GM12878 (cell line): Measurements from ENCODE around the gene NSG1. TPM values are rescaled to one million over a fixed set of nuclear protein-coding genes. Genes with fewer than 3 reads are reported as not detected.

Source experiments
- ATAC-seq: fragments of 200-7000 bp; cut with Tn5 transposase; 3 replicates; pipeline ENCODE4 v1.9.1; 2020; ENCODE audit warnings: mild to moderate bottlenecking, moderate library complexity
- BruUV-seq: library from RNA; stranded (reverse); fragments of 400-500 nt; replicated peaks from 2 replicates; lab custom pipeline; 2021; lab: Mats Ljungman, UMichigan
- CTCF ChIA-PET: fragments of 300-600 bp; sonication (Branson Sonifier 250); formaldehyde crosslinking; extraction: SDS; loops from one replicate; lab custom pipeline; 2021; ENCODE audit warnings: inconsistent platforms; lab: Yijun Ruan, JAX
- POLR2A ChIA-PET: fragments of 350-600 bp; formaldehyde crosslinking; extraction: SDS; loops from one replicate; lab custom pipeline; 2021; ENCODE audit warnings: inconsistent platforms; lab: Charles Lee
- RAD21 ChIA-PET: fragments of 300-600 bp; sonication (Branson Sonifier 250); formaldehyde crosslinking; loops from one replicate; lab custom pipeline; 2023; ENCODE audit warnings: antibody characterized with exemption; ENCODE audit not compliant: unreplicated experiment; lab: Charles Lee
- SMC1A ChIA-PET: fragments of 300-600 bp; sonication (Branson Sonifier 250); formaldehyde crosslinking; loops from one replicate; lab custom pipeline; 2023; ENCODE audit not compliant: unreplicated experiment, uncharacterized antibody; lab: Charles Lee
- DNase-seq: peaks from one replicate; pipeline ENCODE4 v3.0.0-alpha.2; 2011; ENCODE audit warnings: low read depth, low spot score
- FAIRE-seq: peaks from 3 replicates; lab custom pipeline; 2011; peaks lifted over from hg19 to GRCh38; lab: Jason Lieb, UNC
- H2AFZ ChIP-seq: 2 replicates; pipeline ENCODE4 v1.6.0; 2011; ENCODE audit warnings: low read depth, low read length, control low read depth; ENCODE audit not compliant: control insufficient read depth
- H3K27ac ChIP-seq: 2 replicates; pipeline ENCODE4 v1.5.1; 2011; ENCODE audit warnings: control low read depth; ENCODE audit not compliant: control insufficient read depth, insufficient read depth
- H3K27me3 ChIP-seq, 2 experiments: replicated peaks in 1 of 2; 2 replicates each; pipeline versions ENCODE4 v1.6.0 to v1.6.1; 2011; ENCODE audit warnings: low read length in 1 of 2; ENCODE audit not compliant: control insufficient read depth in 2 of 2, insufficient read depth in 2 of 2
- H3K36me3 ChIP-seq, 2 experiments: 2 replicates each; pipeline ENCODE4 v1.5.1; 2011; ENCODE audit warnings: low read length in 1 of 2; ENCODE audit not compliant: control insufficient read depth in 2 of 2, insufficient read depth in 2 of 2
- H3K4me1 ChIP-seq: 2 replicates; pipeline ENCODE4 v1.6.1; 2011; ENCODE audit warnings: mild to moderate bottlenecking, low read length, moderate library complexity, mixed read lengths; ENCODE audit not compliant: control insufficient read depth, insufficient read depth
- H3K4me2 ChIP-seq: 2 replicates; pipeline ENCODE4 v1.6.0; 2011; ENCODE audit warnings: control low read depth; ENCODE audit not compliant: control insufficient read depth, insufficient read depth
- H3K4me3 ChIP-seq: fragments of 200-600 bp; sonication (generic); 2 replicates; pipeline ENCODE4 v1.5.1; 2016
- H3K79me2 ChIP-seq: 2 replicates; pipeline ENCODE4 v1.6.0; 2011; ENCODE audit warnings: low read length; ENCODE audit not compliant: control insufficient read depth, insufficient read depth
- H3K9ac ChIP-seq: 2 replicates; pipeline ENCODE4 v1.8.0; 2011; ENCODE audit warnings: low read length, control low read depth, mixed read lengths; ENCODE audit not compliant: control insufficient read depth, insufficient read depth
- H3K9me3 ChIP-seq: replicated peaks from 3 replicates; pipeline ENCODE4 v1.5.1; 2011; ENCODE audit warnings: mild to moderate bottlenecking, low read length; ENCODE audit not compliant: control insufficient read depth, insufficient read depth
- H4K20me1 ChIP-seq: 2 replicates; pipeline ENCODE4 v1.6.0; 2011; ENCODE audit not compliant: control insufficient read depth, insufficient read depth
- BMI1 ChIP-seq: fragments of 450-650 bp; IDR thresholded peaks from 2 replicates; pipeline ENCODE4 v1.6.1; 2016; ENCODE audit warnings: mild to moderate bottlenecking, moderate library complexity, borderline replicate concordance
- ESRRA ChIP-seq: IDR thresholded peaks from 2 replicates; pipeline ENCODE4 v1.6.1; 2012; ENCODE audit warnings: mild to moderate bottlenecking, low read length, improper control_type of control experiment
- HDAC2 ChIP-seq: fragments of 200-600 bp; sonication (generic); IDR thresholded peaks from 2 replicates; pipeline ENCODE4 v1.6.1; 2017
- IKZF2 ChIP-seq, 2 experiments: fragments of 450-650 bp; IDR thresholded peaks; 2 replicates each; pipeline ENCODE4 v1.6.1; 2017; ENCODE audit warnings: mild to moderate bottlenecking in 2 of 2, moderate library complexity in 2 of 2
- LARP7 ChIP-seq: fragments of 450-650 bp; IDR thresholded peaks from 2 replicates; pipeline ENCODE4 v1.6.1; 2017; ENCODE audit warnings: mild to moderate bottlenecking
- MEF2A ChIP-seq: IDR thresholded peaks from 2 replicates; pipeline ENCODE4 v1.6.1; 2011; ENCODE audit warnings: low read depth, mild to moderate bottlenecking, low read length, moderate library complexity; ENCODE audit not compliant: insufficient read depth
- MYB ChIP-seq: fragments of 150-350 bp; IDR thresholded peaks from 2 replicates; pipeline ENCODE4 v1.6.1; 2014; ENCODE audit warnings: mild to moderate bottlenecking, low read depth, low read length, borderline replicate concordance
- NBN ChIP-seq: fragments of 450-650 bp; IDR thresholded peaks from 2 replicates; pipeline ENCODE4 v1.6.1; 2016
- NFYA ChIP-seq: IDR thresholded peaks from 2 replicates; pipeline ENCODE4 v1.6.1; 2011; ENCODE audit warnings: low read depth, mild to moderate bottlenecking, low read length, improper control_type of control experiment, borderline replicate concordance
- NR2C2 ChIP-seq: IDR thresholded peaks from 2 replicates; pipeline ENCODE4 v1.6.1; 2011; ENCODE audit warnings: borderline replicate concordance, low read depth; ENCODE audit not compliant: control insufficient read depth, insufficient read length
- PAX5 ChIP-seq: IDR thresholded peaks from 2 replicates; pipeline ENCODE4 v1.6.1; 2011; ENCODE audit warnings: low read depth, low read length, borderline replicate concordance
- POLR2AphosphoS5 ChIP-seq: IDR thresholded peaks from 2 replicates; pipeline ENCODE4 v1.6.1; 2011; ENCODE audit warnings: mild to moderate bottlenecking, low read length, inconsistent platforms
- SIN3A ChIP-seq: IDR thresholded peaks from 2 replicates; pipeline ENCODE4 v1.6.1; 2012; ENCODE audit warnings: low read depth, low read length, improper control_type of control experiment
- SREBF1 ChIP-seq: IDR thresholded peaks from 2 replicates; pipeline ENCODE4 v1.6.1; 2012; ENCODE audit warnings: mild to moderate bottlenecking, low read length
- SREBF2 ChIP-seq: IDR thresholded peaks from 2 replicates; pipeline ENCODE4 v1.6.1; 2012; ENCODE audit warnings: mild to moderate bottlenecking, low read length
- TCF12 ChIP-seq: IDR thresholded peaks from 2 replicates; pipeline ENCODE4 v1.6.1; 2011; ENCODE audit warnings: low read depth, mild to moderate bottlenecking, low read length
- TCF3 ChIP-seq: IDR thresholded peaks from 2 replicates; pipeline ENCODE4 v1.6.1; 2012; ENCODE audit warnings: low read depth, mild to moderate bottlenecking, low read length, borderline replicate concordance; ENCODE audit not compliant: insufficient read depth
- ZBED1 ChIP-seq: IDR thresholded peaks from 2 replicates; pipeline ENCODE4 v1.6.1; 2016; ENCODE audit warnings: borderline replicate concordance
- ZNF274 ChIP-seq: IDR thresholded peaks from one replicate; pipeline ENCODE4 v1.8.0; 2011; ENCODE audit not compliant: insufficient read length, insufficient read depth
- ZZZ3 ChIP-seq: IDR thresholded peaks from 2 replicates; pipeline ENCODE4 v1.6.1; 2011; ENCODE audit warnings: low read depth; ENCODE audit not compliant: control insufficient read depth, insufficient read length
- WGBS: methylation state at CpG from one replicate; pipeline ENCODE4 v1.1.6; 2016; ENCODE audit warnings: low lambda C conversion rate; ENCODE audit not compliant: insufficient replicate concordance, insufficient coverage; ENCODE audit errors: missing lambda C conversion rate; 5-methylcytosine and 5-hydroxymethylcytosine counted together
- in situ Hi-C: fragments of 300-500 bp; cut with MboI; formaldehyde crosslinking; loops from 9 replicates; pipeline ENCODE4 v1.14.3; 2018; ENCODE audit warnings: mixed read lengths
- intact Hi-C: fragments of 100-400 bp; cut with micrococcal nuclease; formaldehyde crosslinking; loops from one replicate; pipeline ENCODE4 v1.14.2; 2022; ENCODE audit not compliant: unreplicated experiment
- polyA plus RNA-seq, 11 experiments: library from polyadenylated mRNA; depleted of rRNA in 4 of 11; unstranded in 6 of 11; stranded (reverse) in 5 of 11; fragments of >200 nt; fragmentation: Nextera tagmentation in 4 of 11; fragmentation: Illumina TruSeq in 1 of 11; extraction: Ambion mirVana in 4 of 11; extraction: Trizol in 1 of 11; gene quantifications; 1 replicate in 1 of 11; 2 replicates in 10 of 11; pipeline versions ENCODE4 v1.2.1 to v1.2.3, GENCODE V29; 2011 to 2016; ENCODE audit warnings: inconsistent platforms in 2 of 11, missing spikeins in 2 of 11, low read depth in 1 of 11
- total RNA-seq, 4 experiments: library from RNA; depleted of rRNA in 3 of 4; stranded (reverse); fragments of >200 nt in 3 of 4; fragmentation: Illumina TruSeq in 1 of 4; extraction: Trizol in 1 of 4; gene quantifications; 2 replicates each; pipeline versions ENCODE4 v1.2.1 to v1.2.3, GENCODE V29; 2013 to 2021

NSG1 gene
- total and polyA plus RNA-seq, 10 of the 15 experiments (the other 5 are each of a cell fraction or from before 2014, with no cell fraction given), result 0.03 to 0.19 (median 0.10) TPM; not detected in 5

DNA sequence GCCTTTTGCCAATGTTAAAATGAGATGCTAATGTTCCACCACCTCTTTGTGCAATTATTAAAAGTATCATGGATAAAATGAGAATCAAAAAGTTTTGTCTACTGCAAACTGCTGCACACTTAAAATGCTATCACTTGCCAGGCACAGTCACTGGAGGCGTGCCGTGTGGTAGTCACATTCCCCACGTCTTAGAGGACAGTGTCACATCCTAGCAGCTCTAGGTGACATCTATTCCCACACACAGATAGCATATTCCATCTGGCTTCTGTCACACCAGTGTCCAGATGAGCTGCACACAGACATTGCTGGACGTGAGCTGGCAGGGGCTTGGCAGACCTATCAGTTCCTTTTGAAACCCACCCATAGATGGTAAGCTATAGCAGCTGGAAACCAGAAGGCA, 47.0 kb downstream of the NSG1 start:
- Histone ChIP-seq H3K9ac (no peak overlapping the region), H3K79me2 (no peaks in the 10 kb centered on the region), H2AFZ (no peak overlapping the region), H3K27ac (no peak overlapping the region), H3K4me2 (no peak overlapping the region), H4K20me1 (no peaks in the 10 kb centered on the region), H3K36me3 (peaks cover 10% of the 10 kb centered on the region in 2 experiments; a peak in 3 of 4 replicates), H3K4me1 (no peaks in the 10 kb centered on the region), H3K9me3 (no peaks in the 10 kb centered on the region), H3K27me3 (no peaks in the 10 kb centered on the region), H3K4me3 (no peak overlapping the region)
- in situ Hi-C loops, result no loop called here
- TF ChIP-seq NR2C2 (no peak), ZBED1 (no peak), IKZF2 (IDR thresholded peaks at IDR 0.05) (no peak), ESRRA (no peak), MYB (no peak), SREBF1 (no peak), SIN3A (no peak), BMI1 (no peak), LARP7 (no peak), MEF2A (no peak), ZNF274 (no peak), POLR2AphosphoS5 (no peak), SREBF2 (no peak), NFYA (no peak), HDAC2 (no peak), TCF12 (no peak), TCF3 (no peak), PAX5 (no peak), ZZZ3 (no peak), NBN (no peak)
- SMC1A ChIA-PET, result interaction anchor here (0.7 to 0.9 kb wide), 2 partner anchors 11 to 21 kb away, joined by 3 to 4 read pairs; no protein-coding TSS in a partner anchor
- intact Hi-C loops, result no loop called here
- CTCF ChIA-PET, result interaction anchor here (0.6 to 0.8 kb wide), 2 partner anchors 89 to 184 kb away, joined by 3 read pairs; no protein-coding TSS in a partner anchor
- no peak for DNase-seq
- ATAC-seq, result no peak
- RAD21 ChIA-PET, result interaction anchor here (0.6 kb wide), 1 partner anchor 147 kb away, joined by 4 read pairs; no protein-coding TSS in a partner anchor
- POLR2A ChIA-PET, result no interaction called here
- BruUV-seq, result no TSS peak
- no peak for FAIRE-seq
- 95% methylated on average over 4 of the region's 4 CpGs for WGBS
